ENCODE results near the gene TPP2.

GRCh38 chr13:102675115-102675514, 78.3 kb downstream of the TPP2 start:
- TF ChIP-seq CTCF (optimal IDR thresholded peaks at IDR 0.05 in 1 of 3, IDR thresholded peaks at IDR 0.05 in 1 of 3, conservative IDR thresholded peaks at IDR 0.05 in 1 of 3; ENCODE audit: extremely low read depth in 1 of 3, insufficient read depth in 2 of 3, low read length in 3 of 3) = no peak
- no peak for TF ChIP-seq EZH2 (IDR thresholded peaks at IDR 0.05; ENCODE audit: low read length)
